NCI-H1417 (cell line): Measurements from ENCODE around the gene B3GALNT2.

Source experiments
- DNase-seq, 3 experiments: peaks; one replicate each; lab custom pipeline; 2025; lab: John Stamatoyannopoulos, UW

Gene B3GALNT2

GRCh38 chr1:235454021-235454420 is 50.2 kb downstream of the B3GALNT2 start:
- DNase-seq, result no peak

- DNase-seq, result no peak
These were observed 53.3 kb downstream of the B3GALNT2 start for GRCh38 chr1:235450886-235451483.

- DNase-seq, result no peak
These were observed 53.8 kb downstream of the B3GALNT2 start for GRCh38 chr1:235450433-235450832.

GRCh38 chr1:235448616-235449015 is 55.6 kb downstream of the B3GALNT2 start:
- DNase-seq, result no peak

GRCh38 chr1:235442788-235443429 is 61.3 kb downstream of the B3GALNT2 start:
- no peak for DNase-seq

- no peak for DNase-seq
These were observed 63.0 kb downstream of the B3GALNT2 start for GRCh38 chr1:235441159-235441685.

- no peak for DNase-seq
These were observed 70.3 kb downstream of the B3GALNT2 start for GRCh38 chr1:235434001-235434400.

- DNase-seq, result no peak
These were observed 73.3 kb downstream of the B3GALNT2 start for GRCh38 chr1:235430991-235431390.

GRCh38 chr1:235429143-235429542 is 75.1 kb downstream of the B3GALNT2 start:
- no peak for DNase-seq

- no peak for DNase-seq
These were observed 76.8 kb downstream of the B3GALNT2 start for GRCh38 chr1:235427447-235427846.

- DNase-seq, result no peak
These were observed 77.6 kb downstream of the B3GALNT2 start for GRCh38 chr1:235426680-235427079.

- DNase-seq, result no peak
These were observed 78.1 kb downstream of the B3GALNT2 start for GRCh38 chr1:235426143-235426542.

- DNase-seq, result no peak
These were observed 78.9 kb downstream of the B3GALNT2 start for GRCh38 chr1:235425357-235425756.

- no peak for DNase-seq
These were observed 80.2 kb downstream of the B3GALNT2 start for GRCh38 chr1:235424092-235424491.

GRCh38 chr1:235423214-235423652 is 81.0 kb downstream of the B3GALNT2 start:
- no peak for DNase-seq

- no peak for DNase-seq
These were observed 82.5 kb downstream of the B3GALNT2 start for GRCh38 chr1:235421751-235422150.

GRCh38 chr1:235417086-235417697 is 87.1 kb downstream of the B3GALNT2 start:
- peak; percentile 10 to 70 (median 13) for DNase-seq

GRCh38 chr1:235416662-235417049 is 87.6 kb downstream of the B3GALNT2 start:
- DNase-seq, result no peak

- peak; percentile 28 to 77 (median 30) for DNase-seq
These were observed 89.0 kb downstream of the B3GALNT2 start for GRCh38 chr1:235415008-235415904.

GRCh38 chr1:235411489-235412486 is 92.5 kb downstream of the B3GALNT2 start:
- DNase-seq, result no peak

- no peak for DNase-seq
These were observed 93.8 kb downstream of the B3GALNT2 start for GRCh38 chr1:235410467-235410866.
